WTC11 (cell line): ENCODE results near the gene ARID1A. TPM values are rescaled to one million over a fixed set of nuclear protein-coding genes. Genes with fewer than 3 reads are reported as not detected.

Experiments used
- ATAC-seq: fragments of 200-7000 bp; cut with Tn5 transposase; 2 replicates; pipeline ENCODE4 v1.10.0; 2021; ENCODE audit warnings: mild to moderate bottlenecking, moderate library complexity
- CTCF ChIA-PET: fragments of 300-600 bp; sonication (Branson Sonifier 250); formaldehyde crosslinking; loops from one replicate; lab custom pipeline; 2021; ENCODE audit warnings: antibody characterized with exemption; lab: Charles Lee
- POLR2A ChIA-PET: fragments of 350-600 bp; sonication (Branson Sonifier 250); formaldehyde crosslinking; loops from one replicate; lab custom pipeline; 2021; ENCODE audit warnings: antibody characterized with exemption; lab: Charles Lee
- DNase-seq: peaks from one replicate; pipeline ENCODE4 v3.0.0; 2021; ENCODE audit warnings: low spot score
- H3K27ac Mint-ChIP-seq: 2 replicates; pipeline ENCODE4 v1.8.0; 2021; ENCODE audit warnings: mixed read lengths
- H3K27me3 Mint-ChIP-seq: 2 replicates; pipeline ENCODE4 v1.8.0; 2021; ENCODE audit warnings: low read depth, mild to moderate bottlenecking, moderate library complexity, mixed read lengths
- H3K36me3 Mint-ChIP-seq: 2 replicates; pipeline ENCODE4 v1.8.0; 2021; ENCODE audit warnings: mixed read lengths
- H3K4me1 Mint-ChIP-seq: 2 replicates; pipeline ENCODE4 v1.8.0; 2022; ENCODE audit warnings: mixed read lengths
- H3K4me3 Mint-ChIP-seq: 2 replicates; pipeline ENCODE4 v1.8.0; 2021; ENCODE audit warnings: mild to moderate bottlenecking, moderate library complexity, mixed read lengths
- H3K9me3 Mint-ChIP-seq: 2 replicates; pipeline ENCODE4 v1.8.0; 2021; ENCODE audit warnings: mixed read lengths
- ATF2 ChIP-seq: sonication (generic); formaldehyde crosslinking; IDR thresholded peaks from 2 replicates; pipeline ENCODE4 v1.8.1; 2022; ENCODE audit warnings: low read depth, missing genetic modification reagents, borderline replicate concordance
- CDX4 ChIP-seq: fragments of 250-450 bp; sonication (Bioruptor Pico); IDR thresholded peaks from 2 replicates; pipeline ENCODE4 v1.9.0; 2021; ENCODE audit warnings: moderate library complexity, mild to moderate bottlenecking, inconsistent platforms, borderline replicate concordance
- CTCF ChIP-seq: fragments of 200-600 bp; IDR thresholded peaks from 2 replicates; pipeline ENCODE4 v1.8.0; 2022; ENCODE audit warnings: antibody characterized with exemption
- EMX1 ChIP-seq: fragments of 250-450 bp; sonication (Bioruptor Pico); IDR thresholded peaks from 2 replicates; pipeline ENCODE4 v1.8.0; 2021; ENCODE audit warnings: mild to moderate bottlenecking
- FOXP4 ChIP-seq: sonication (generic); formaldehyde crosslinking; IDR thresholded peaks from 2 replicates; pipeline ENCODE4 v1.8.0; 2022; ENCODE audit warnings: mild to moderate bottlenecking, missing genetic modification reagents
- GABPB1 ChIP-seq: sonication (generic); formaldehyde crosslinking; IDR thresholded peaks from 2 replicates; pipeline ENCODE4 v1.8.1; 2023; ENCODE audit warnings: mild to moderate bottlenecking, missing genetic modification reagents
- GTF2I ChIP-seq: fragments of 250-450 bp; sonication (Bioruptor Pico); conservative IDR thresholded peaks from 2 replicates; pipeline ENCODE4 v1.4.0; 2021; ENCODE audit warnings: mild to moderate bottlenecking
- JUN ChIP-seq: sonication (generic); formaldehyde crosslinking; IDR thresholded peaks from 2 replicates; pipeline ENCODE4 v1.8.0; 2023; ENCODE audit warnings: mild to moderate bottlenecking, missing genetic modification reagents
- NFATC4 ChIP-seq: fragments of 250-450 bp; sonication (Bioruptor Pico); IDR thresholded peaks from 2 replicates; pipeline ENCODE4 v1.9.0; 2021; ENCODE audit warnings: mild to moderate bottlenecking
- NFE2L1 ChIP-seq: sonication (generic); formaldehyde crosslinking; IDR thresholded peaks from 2 replicates; pipeline ENCODE4 v1.8.1; 2023; ENCODE audit warnings: missing genetic modification reagents
- NR1H2 ChIP-seq: sonication (generic); formaldehyde crosslinking; IDR thresholded peaks from 2 replicates; pipeline ENCODE4 v1.9.0; 2021; ENCODE audit warnings: mild to moderate bottlenecking, moderate library complexity, missing genetic modification reagents
- OVOL2 ChIP-seq: fragments of 250-450 bp; sonication (Bioruptor Pico); IDR thresholded peaks from 2 replicates; pipeline ENCODE4 v1.9.0; 2021; ENCODE audit warnings: mild to moderate bottlenecking, borderline replicate concordance
- PRRX2 ChIP-seq: fragments of 250-450 bp; sonication (Bioruptor Pico); IDR thresholded peaks from 2 replicates; pipeline ENCODE4 v1.8.0; 2021; ENCODE audit warnings: mild to moderate bottlenecking
- TEAD1 ChIP-seq: sonication (generic); formaldehyde crosslinking; IDR thresholded peaks from 2 replicates; pipeline ENCODE4 v1.8.0; 2022; ENCODE audit warnings: mild to moderate bottlenecking, missing genetic modification reagents
- ZNF121 ChIP-seq: sonication (generic); formaldehyde crosslinking; IDR thresholded peaks from 2 replicates; pipeline ENCODE4 v1.8.0; 2023; ENCODE audit warnings: missing genetic modification reagents
- ZNF396 ChIP-seq: fragments of 250-450 bp; sonication (Bioruptor Pico); IDR thresholded peaks from 2 replicates; pipeline ENCODE4 v1.8.0; 2021; ENCODE audit warnings: mild to moderate bottlenecking, moderate library complexity, borderline replicate concordance
- ZNF671 ChIP-seq: fragments of 250-450 bp; sonication (Bioruptor Pico); IDR thresholded peaks from 2 replicates; pipeline ENCODE4 v1.8.0; 2021; ENCODE audit warnings: mild to moderate bottlenecking
- ZSCAN18 ChIP-seq: fragments of 250-450 bp; sonication (Bioruptor Pico); IDR thresholded peaks from 2 replicates; pipeline ENCODE4 v2.1.2; 2022; ENCODE audit warnings: mild to moderate bottlenecking, moderate library complexity
- total RNA-seq: library from RNA; stranded (reverse); gene quantifications from 3 replicates; pipeline ENCODE4 v1.2.3, GENCODE V29; 2021
- TF ChIP-seq, protein P1 (sequence below): fragments of 250-450 bp; sonication (Bioruptor Pico); IDR thresholded peaks from 2 replicates; pipeline ENCODE4 v1.9.0; 2021; ENCODE audit warnings: mild to moderate bottlenecking, borderline replicate concordance

The ARID1A gene
- total RNA-seq, 1 experiment from 2014 or later, result 98.0 TPM

DNA sequence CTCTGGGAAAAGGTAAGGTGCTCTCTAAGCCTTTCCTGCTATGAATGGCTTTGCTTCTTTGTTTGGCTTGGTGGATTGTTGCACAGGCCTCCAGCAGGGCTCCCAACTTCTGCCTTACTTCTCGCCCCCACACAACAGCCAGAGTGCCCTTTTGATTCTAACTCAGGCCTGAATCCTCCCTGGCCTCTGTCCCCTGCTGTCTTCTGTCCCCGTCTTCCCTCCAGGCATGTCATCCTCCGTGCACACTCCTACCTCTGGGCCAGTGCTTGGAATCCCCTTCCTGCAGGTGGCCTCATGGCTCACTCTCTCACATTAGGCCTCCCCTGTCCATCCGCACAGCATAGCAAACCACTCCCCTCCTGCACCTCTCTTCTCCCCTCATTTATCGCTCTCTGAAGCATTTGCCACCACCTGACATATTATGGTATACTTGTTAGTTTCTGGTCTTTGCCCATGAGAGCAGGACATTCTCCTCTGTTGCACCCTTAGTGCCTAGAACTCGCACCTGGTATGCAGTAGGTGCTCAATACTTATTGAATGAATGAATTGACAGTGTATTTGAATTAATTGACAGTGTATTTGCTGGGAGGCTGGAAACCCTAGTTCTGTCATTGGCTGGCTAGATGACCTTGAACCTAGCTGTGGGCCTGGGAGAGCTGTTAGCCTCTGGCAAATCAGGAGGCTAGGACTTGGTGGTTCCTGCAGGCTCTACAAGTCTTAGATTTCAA, 133.5 kb downstream of the ARID1A start:
- peaks cover 35% of the 10 kb centered on the region for H3K4me1 Mint-ChIP-seq
- peaks cover 16% of the 10 kb centered on the region for H3K36me3 Mint-ChIP-seq
- ChIA-PET POLR2A (no interaction called here), CTCF (interaction anchor here (0.7 to 1.5 kb wide), 3 partner anchors 9 to 28 kb away, joined by 3 read pairs; no protein-coding TSS in a partner anchor)
- no peak overlapping the region for H3K27ac Mint-ChIP-seq
- no peaks in the 10 kb centered on the region for H3K27me3 Mint-ChIP-seq
- no peaks in the 10 kb centered on the region for H3K9me3 Mint-ChIP-seq
- no peak for ATAC-seq
- no peak for TF ChIP-seq ZNF396 (CRISPR knock-in tag)
- no peak for TF ChIP-seq GABPB1 (CRISPR knock-in tag)
- no peak for TF ChIP-seq ATF2
- no peak for TF ChIP-seq TEAD1 (CRISPR knock-in tag)
- no peak for TF ChIP-seq PRRX2 (CRISPR knock-in tag)
- no peak for TF ChIP-seq CDX4
- no peak overlapping the region for H3K4me3 Mint-ChIP-seq
- no peak for DNase-seq

GRCh38 chr1:26831059-26831458, 135.2 kb downstream of the ARID1A start:
- no peak overlapping the region for H3K4me3 Mint-ChIP-seq
- H3K9me3 Mint-ChIP-seq, result no peaks in the 10 kb centered on the region
- DNase-seq (no peak), ATAC-seq (no peak)
- peaks cover 31% of the 10 kb centered on the region for H3K36me3 Mint-ChIP-seq
- no peak overlapping the region for H3K27ac Mint-ChIP-seq
- TF ChIP-seq JUN (CRISPR knock-in tag) (no peak), ZSCAN18 (CRISPR knock-in tag) (no peak), ZNF671 (CRISPR knock-in tag) (no peak), NFE2L1 (CRISPR knock-in tag) (no peak), EMX1 (CRISPR knock-in tag) (no peak), OVOL2 (CRISPR knock-in tag) (no peak), FOXP4 (CRISPR knock-in tag) (no peak), ZNF121 (CRISPR knock-in tag) (no peak), ZNF396 (CRISPR knock-in tag) (no peak), GTF2I (no peak), NR1H2 (CRISPR knock-in tag) (no peak), NFATC4 (no peak), CTCF (no peak)
- TF ChIP-seq, protein P1, sequence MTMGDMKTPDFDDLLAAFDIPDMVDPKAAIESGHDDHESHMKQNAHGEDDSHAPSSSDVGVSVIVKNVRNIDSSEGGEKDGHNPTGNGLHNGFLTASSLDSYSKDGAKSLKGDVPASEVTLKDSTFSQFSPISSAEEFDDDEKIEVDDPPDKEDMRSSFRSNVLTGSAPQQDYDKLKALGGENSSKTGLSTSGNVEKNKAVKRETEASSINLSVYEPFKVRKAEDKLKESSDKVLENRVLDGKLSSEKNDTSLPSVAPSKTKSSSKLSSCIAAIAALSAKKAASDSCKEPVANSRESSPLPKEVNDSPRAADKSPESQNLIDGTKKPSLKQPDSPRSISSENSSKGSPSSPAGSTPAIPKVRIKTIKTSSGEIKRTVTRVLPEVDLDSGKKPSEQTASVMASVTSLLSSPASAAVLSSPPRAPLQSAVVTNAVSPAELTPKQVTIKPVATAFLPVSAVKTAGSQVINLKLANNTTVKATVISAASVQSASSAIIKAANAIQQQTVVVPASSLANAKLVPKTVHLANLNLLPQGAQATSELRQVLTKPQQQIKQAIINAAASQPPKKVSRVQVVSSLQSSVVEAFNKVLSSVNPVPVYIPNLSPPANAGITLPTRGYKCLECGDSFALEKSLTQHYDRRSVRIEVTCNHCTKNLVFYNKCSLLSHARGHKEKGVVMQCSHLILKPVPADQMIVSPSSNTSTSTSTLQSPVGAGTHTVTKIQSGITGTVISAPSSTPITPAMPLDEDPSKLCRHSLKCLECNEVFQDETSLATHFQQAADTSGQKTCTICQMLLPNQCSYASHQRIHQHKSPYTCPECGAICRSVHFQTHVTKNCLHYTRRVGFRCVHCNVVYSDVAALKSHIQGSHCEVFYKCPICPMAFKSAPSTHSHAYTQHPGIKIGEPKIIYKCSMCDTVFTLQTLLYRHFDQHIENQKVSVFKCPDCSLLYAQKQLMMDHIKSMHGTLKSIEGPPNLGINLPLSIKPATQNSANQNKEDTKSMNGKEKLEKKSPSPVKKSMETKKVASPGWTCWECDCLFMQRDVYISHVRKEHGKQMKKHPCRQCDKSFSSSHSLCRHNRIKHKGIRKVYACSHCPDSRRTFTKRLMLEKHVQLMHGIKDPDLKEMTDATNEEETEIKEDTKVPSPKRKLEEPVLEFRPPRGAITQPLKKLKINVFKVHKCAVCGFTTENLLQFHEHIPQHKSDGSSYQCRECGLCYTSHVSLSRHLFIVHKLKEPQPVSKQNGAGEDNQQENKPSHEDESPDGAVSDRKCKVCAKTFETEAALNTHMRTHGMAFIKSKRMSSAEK (CRISPR knock-in tag), result no peak
- no peaks in the 10 kb centered on the region for H3K27me3 Mint-ChIP-seq
- ChIA-PET CTCF (interaction anchor here (0.8 to 1.5 kb wide), 2 partner anchors 10 to 31 kb away, joined by 3 read pairs; no protein-coding TSS in a partner anchor), POLR2A (no interaction called here)
- peaks cover 21% of the 10 kb centered on the region for H3K4me1 Mint-ChIP-seq
